T-helper 2 cell treated with Interferon-gamma antibody and Interleukin-4, amounts not matched to agents 100 ng/mL and 5 ng/mL, for 36 hours (primary cell): ENCODE measurements around the gene PRDM13. TPM values are rescaled to one million over a fixed set of nuclear protein-coding genes. Genes with fewer than 3 reads are reported as not detected.

Source experiments
- intact Hi-C: fragments of 100-400 bp; cut with micrococcal nuclease; formaldehyde crosslinking; loops from one replicate; pipeline ENCODE4 v1.15.1; 2023
- total RNA-seq: library from RNA; stranded (reverse); gene quantifications from 2 replicates; pipeline ENCODE4 v1.2.3, GENCODE V29; 2022

The PRDM13 gene
- total RNA-seq, 1 donor from 2014 or later = not detected

GRCh38 chr6:99602520-99603420 lies 3.9 kb upstream of the PRDM13 start:
- intact Hi-C loops = no loop called here

- intact Hi-C loops = loop anchor here (1.0 to 2.0 kb wide), 3 partner anchors 12 to 83 kb away; no protein-coding TSS in a partner anchor
Observed at GRCh38 chr6:99603421-99604165, 3.0 kb upstream of the PRDM13 start.

GRCh38 chr6:99604166-99605073 lies 2.2 kb upstream of the PRDM13 start:
- intact Hi-C loops = loop anchor here (1.0 to 5.0 kb wide), 6 partner anchors 13 to 1798 kb away; partner anchors contain the start of gene POU3F2

DNA sequence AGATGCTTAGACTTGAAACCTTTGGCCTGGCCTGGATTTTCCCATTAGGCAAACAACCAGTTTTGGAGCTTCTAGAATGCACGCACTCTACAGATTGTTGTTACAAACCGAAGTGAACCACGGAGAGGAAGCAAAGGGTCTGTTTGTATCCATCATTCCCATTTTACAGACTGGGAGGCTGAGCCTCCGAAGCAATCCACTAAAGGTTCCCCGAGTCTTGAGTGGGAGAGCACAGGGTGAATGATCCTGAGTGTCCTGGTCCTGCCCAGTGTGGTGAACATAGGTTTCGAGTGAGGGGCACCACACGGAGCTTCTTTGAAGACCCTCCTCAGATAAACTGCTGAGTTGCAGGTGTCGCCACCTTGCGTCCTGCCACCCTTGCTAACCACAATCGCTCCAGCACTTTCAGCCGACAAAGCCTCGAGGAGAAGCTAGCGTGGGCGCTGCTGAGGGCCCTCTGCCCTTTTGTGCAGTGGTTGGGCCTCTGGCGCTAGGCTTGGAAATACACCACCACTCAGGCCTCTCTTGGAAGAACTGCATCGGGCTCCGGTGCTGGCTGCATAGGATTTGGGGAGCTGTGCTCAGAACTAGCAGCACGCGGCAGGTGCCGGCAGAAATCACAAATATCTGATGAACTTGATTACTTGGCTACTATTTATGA lies 1.4 kb upstream of the PRDM13 start:
- intact Hi-C loops = loop anchor here (2.0 to 5.0 kb wide), 5 partner anchors 14 to 1797 kb away; partner anchors contain the start of gene POU3F2

- intact Hi-C loops = loop anchor here (1.0 to 5.0 kb wide), 6 partner anchors 8 to 1796 kb away; partner anchors contain the start of gene POU3F2
Observed at GRCh38 chr6:99605911-99606655, 550 bp upstream of the PRDM13 start.

GRCh38 chr6:99607416-99608036 lies 893 bp downstream of the PRDM13 start:
- intact Hi-C loops = loop anchor here (5.0 kb wide), 3 partner anchors 775 to 1795 kb away; partner anchors contain the start of gene POU3F2

- intact Hi-C loops = loop anchor here (5.0 kb wide), 3 partner anchors 776 to 1794 kb away; partner anchors contain the start of gene POU3F2
Observed at GRCh38 chr6:99608059-99608885, 1.6 kb downstream of the PRDM13 start.

DNA sequence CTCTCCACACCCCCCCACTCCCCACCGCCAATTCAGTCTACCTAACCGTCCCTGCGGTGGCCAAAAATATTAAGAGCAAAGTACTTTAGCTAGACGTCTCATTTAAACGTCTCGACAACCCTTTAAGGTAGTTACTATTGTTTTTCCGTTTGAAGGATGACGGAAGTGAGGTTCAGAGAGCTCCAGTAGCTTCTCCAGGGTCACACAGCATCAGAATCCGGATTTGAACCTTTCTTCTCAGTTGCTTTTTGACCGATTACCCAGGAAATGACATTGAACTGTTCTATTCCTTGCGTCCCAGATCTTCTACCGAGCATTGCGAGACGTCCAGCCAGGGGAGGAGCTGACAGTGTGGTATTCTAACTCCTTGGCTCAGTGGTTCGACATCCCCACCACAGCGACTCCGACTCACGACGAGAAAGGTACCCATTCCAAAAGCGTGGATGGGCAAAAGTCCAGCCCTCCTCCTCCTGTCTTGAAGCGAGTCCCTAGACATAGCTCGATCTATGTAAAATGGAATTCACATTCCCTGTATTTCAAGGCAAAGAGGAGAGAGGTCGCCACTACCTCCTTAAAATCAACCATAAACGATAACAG lies 2.4 kb downstream of the PRDM13 start:
- intact Hi-C loops = loop anchor here (5.0 kb wide), 3 partner anchors 777 to 1793 kb away; partner anchors contain the start of gene POU3F2

- intact Hi-C loops = loop anchor here (5.0 kb wide), 3 partner anchors 778 to 1792 kb away; partner anchors contain the start of gene POU3F2
Observed at GRCh38 chr6:99609905-99610489, 3.4 kb downstream of the PRDM13 start.

GRCh38 chr6:99611148-99611547 lies 4.5 kb downstream of the PRDM13 start:
- intact Hi-C loops = no loop called here

- intact Hi-C loops = no loop called here
Observed at GRCh38 chr6:99612551-99613408, 6.1 kb downstream of the PRDM13 start.

DNA sequence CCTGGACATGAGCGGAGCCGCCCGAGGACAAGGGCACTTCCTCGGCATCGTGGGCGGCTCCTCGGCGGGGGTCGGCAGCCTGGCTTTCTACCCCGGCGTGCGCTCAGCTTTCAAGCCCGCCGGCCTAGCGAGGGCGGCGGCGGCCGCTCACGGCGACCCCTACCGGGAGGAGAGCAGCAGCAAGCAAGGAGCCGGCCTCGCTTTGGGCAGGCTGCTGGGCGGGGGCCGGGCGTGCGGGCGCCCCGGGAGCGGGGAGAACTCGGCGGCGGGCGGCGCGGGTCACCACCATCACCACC lies 6.7 kb downstream of the PRDM13 start:
- intact Hi-C loops = no loop called here

DNA sequence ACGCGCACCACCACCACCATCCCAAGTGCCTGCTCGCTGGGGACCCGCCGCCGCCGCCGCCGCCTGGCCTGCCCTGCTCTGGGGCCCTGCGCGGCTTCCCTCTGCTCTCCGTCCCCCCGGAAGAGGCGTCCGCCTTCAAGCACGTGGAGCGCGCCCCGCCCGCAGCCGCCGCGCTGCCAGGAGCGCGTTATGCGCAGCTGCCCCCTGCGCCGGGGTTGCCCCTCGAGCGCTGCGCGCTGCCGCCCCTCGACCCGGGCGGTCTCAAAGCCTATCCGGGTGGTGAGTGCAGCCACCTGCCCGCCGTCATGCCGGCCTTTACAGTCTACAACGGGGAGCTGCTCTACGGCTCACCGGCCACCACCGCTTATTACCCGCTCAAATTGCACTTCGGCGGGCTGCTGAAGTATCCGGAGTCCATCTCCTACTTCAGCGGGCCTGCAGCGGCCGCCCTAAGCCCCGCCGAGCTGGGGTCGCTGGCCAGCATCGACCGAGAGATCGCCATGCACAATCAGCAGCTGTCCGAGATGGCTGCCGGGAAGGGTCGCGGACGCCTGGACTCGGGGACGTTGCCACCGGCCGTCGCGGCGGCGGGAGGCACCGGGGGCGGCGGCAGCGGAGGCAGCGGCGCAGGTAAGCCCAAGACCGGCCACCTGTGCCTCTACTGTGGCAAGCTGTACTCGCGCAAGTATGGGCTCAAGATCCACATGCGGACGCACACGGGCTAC lies 7.2 kb downstream of the PRDM13 start:
- intact Hi-C loops = loop anchor here (1.0 kb wide), 1 partner anchor 8 kb away; the partner anchor contains the start of gene PRDM13

- intact Hi-C loops = loop anchor here (1.0 kb wide), 1 partner anchor 8 kb away; the partner anchor contains the start of gene PRDM13
Observed at GRCh38 chr6:99614430-99615186, 8.0 kb downstream of the PRDM13 start.

GRCh38 chr6:99617131-99617530 lies 10.5 kb downstream of the PRDM13 start:
- intact Hi-C loops = no loop called here
